Activated CD8-positive, alpha-beta T cell treated with anti-CD3 and anti-CD28 coated beads for 36 hours (primary cell): ENCODE results near the gene SPATA31D3. TPM values are rescaled to one million over a fixed set of nuclear protein-coding genes. Genes with fewer than 3 reads are reported as not detected.
"Not testable (repeated sequence)": the region's sequence is repeated elsewhere in the genome, so short reads cannot be mapped to it uniquely, and the experiment has no call there.

Experiments used
- ATAC-seq: fragments of 200-7000 bp; cut with Tn5 transposase; one replicate; pipeline ENCODE4 v1.10.0; 2021; ENCODE audit warnings: mild to moderate bottlenecking, moderate library complexity
- CTCF ChIA-PET: fragments of 350-600 bp; sonication (Branson Sonifier 250); formaldehyde crosslinking; loops from one replicate; lab custom pipeline; 2021; ENCODE audit warnings: antibody characterized with exemption; lab: Charles Lee
- POLR2A ChIA-PET: fragments of 350-600 bp; sonication (Branson Sonifier 250); formaldehyde crosslinking; loops from one replicate; lab custom pipeline; 2021; ENCODE audit warnings: antibody characterized with exemption; lab: Charles Lee
- DNase-seq: peaks from one replicate; pipeline ENCODE4 v3.0.0-alpha.2; 2020
- H3K27ac Mint-ChIP-seq: one replicate; pipeline ENCODE4 v1.8.0; 2021; ENCODE audit warnings: mild to moderate bottlenecking, mixed read lengths
- H3K27me3 Mint-ChIP-seq: one replicate; pipeline ENCODE4 v1.8.0; 2021; ENCODE audit warnings: mixed read lengths
- H3K36me3 Mint-ChIP-seq: one replicate; pipeline ENCODE4 v1.8.0; 2021; ENCODE audit warnings: low read depth, mixed read lengths
- H3K4me1 Mint-ChIP-seq: one replicate; pipeline ENCODE4 v1.8.0; 2021; ENCODE audit warnings: low read depth, mixed read lengths
- H3K4me3 Mint-ChIP-seq: one replicate; pipeline ENCODE4 v1.8.0; 2021; ENCODE audit warnings: mild to moderate bottlenecking, moderate library complexity, mixed read lengths
- H3K9me3 Mint-ChIP-seq: one replicate; pipeline ENCODE4 v1.8.0; 2021; ENCODE audit warnings: mixed read lengths
- intact Hi-C: fragments of 100-400 bp; cut with micrococcal nuclease; formaldehyde crosslinking; loops from one replicate; pipeline ENCODE4 v1.10.0; 2022
- total RNA-seq, 2 experiments: library from RNA; stranded (reverse); gene quantifications; one replicate each; pipeline ENCODE4 v1.2.3, GENCODE V29; 2021
- TF ChIP-seq, protein P1 (sequence below): fragments of 200-600 bp; IDR thresholded peaks from one replicate; pipeline ENCODE4 v1.8.0; 2022; ENCODE audit warnings: antibody characterized with exemption, mild to moderate bottlenecking

SPATA31D3 gene
- total RNA-seq, 2 experiments from 2014 or later = not detected

DNA sequence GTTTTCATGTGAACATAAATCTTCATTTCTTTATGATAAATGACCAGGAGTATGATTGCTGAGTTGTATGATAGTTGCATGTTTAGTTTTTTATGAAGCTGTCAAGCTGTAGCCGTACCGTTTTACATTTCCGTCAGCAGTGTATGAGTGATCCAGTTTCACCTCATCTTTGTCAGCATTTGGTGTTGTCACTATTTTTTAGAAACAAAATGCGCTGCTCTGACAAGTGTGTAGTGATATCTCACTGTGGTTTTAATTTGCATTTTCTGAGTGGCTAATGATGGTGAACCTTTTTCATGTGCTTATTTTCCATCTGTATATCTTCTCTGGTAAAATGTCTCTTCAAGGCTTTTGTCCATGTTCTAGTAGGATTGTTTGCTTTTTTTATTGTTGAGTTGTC lies 38.6 kb downstream of the SPATA31D3 start:
- Mint-ChIP-seq H3K4me3 (no peak overlapping the region), H3K9me3 (peaks cover 1% of the 10 kb centered on the region), H3K4me1 (no peaks in the 10 kb centered on the region), H3K27ac (no peak overlapping the region), H3K27me3 (no peaks in the 10 kb centered on the region), H3K36me3 (no peaks in the 10 kb centered on the region)
- ATAC-seq = no peak
- no peak for DNase-seq
- intact Hi-C loops = no loop called here
- POLR2A ChIA-PET = no interaction called here
- CTCF ChIA-PET = no interaction called here
- TF ChIP-seq, protein P1, sequence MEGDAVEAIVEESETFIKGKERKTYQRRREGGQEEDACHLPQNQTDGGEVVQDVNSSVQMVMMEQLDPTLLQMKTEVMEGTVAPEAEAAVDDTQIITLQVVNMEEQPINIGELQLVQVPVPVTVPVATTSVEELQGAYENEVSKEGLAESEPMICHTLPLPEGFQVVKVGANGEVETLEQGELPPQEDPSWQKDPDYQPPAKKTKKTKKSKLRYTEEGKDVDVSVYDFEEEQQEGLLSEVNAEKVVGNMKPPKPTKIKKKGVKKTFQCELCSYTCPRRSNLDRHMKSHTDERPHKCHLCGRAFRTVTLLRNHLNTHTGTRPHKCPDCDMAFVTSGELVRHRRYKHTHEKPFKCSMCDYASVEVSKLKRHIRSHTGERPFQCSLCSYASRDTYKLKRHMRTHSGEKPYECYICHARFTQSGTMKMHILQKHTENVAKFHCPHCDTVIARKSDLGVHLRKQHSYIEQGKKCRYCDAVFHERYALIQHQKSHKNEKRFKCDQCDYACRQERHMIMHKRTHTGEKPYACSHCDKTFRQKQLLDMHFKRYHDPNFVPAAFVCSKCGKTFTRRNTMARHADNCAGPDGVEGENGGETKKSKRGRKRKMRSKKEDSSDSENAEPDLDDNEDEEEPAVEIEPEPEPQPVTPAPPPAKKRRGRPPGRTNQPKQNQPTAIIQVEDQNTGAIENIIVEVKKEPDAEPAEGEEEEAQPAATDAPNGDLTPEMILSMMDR = no peak

GRCh38 chr9:81984928-81985327 lies 41.6 kb downstream of the SPATA31D3 start:
- H3K9me3 Mint-ChIP-seq = no peaks in the 10 kb centered on the region
- H3K4me3 Mint-ChIP-seq = no peak overlapping the region
- ATAC-seq = no peak
- no peak overlapping the region for H3K27ac Mint-ChIP-seq
- ChIA-PET POLR2A (no interaction called here), CTCF (no interaction called here)
- intact Hi-C loops = no loop called here
- TF ChIP-seq, protein P1 = no peak
- H3K36me3 Mint-ChIP-seq = no peaks in the 10 kb centered on the region
- H3K4me1 Mint-ChIP-seq = no peaks in the 10 kb centered on the region
- no peak for DNase-seq
- no peaks in the 10 kb centered on the region for H3K27me3 Mint-ChIP-seq

- Mint-ChIP-seq H3K4me1 (no peaks in the 10 kb centered on the region), H3K9me3 (no peaks in the 10 kb centered on the region), H3K27me3 (no peaks in the 10 kb centered on the region), H3K27ac (no peak overlapping the region), H3K4me3 (no peak overlapping the region), H3K36me3 (no peaks in the 10 kb centered on the region)
- ChIA-PET CTCF (no interaction called here), POLR2A (no interaction called here)
- TF ChIP-seq, protein P1 = no peak
- ATAC-seq (no peak), DNase-seq (no peak)
- intact Hi-C loops = no loop called here
Observed at GRCh38 chr9:81986051-81986450, 42.8 kb downstream of the SPATA31D3 start.

DNA sequence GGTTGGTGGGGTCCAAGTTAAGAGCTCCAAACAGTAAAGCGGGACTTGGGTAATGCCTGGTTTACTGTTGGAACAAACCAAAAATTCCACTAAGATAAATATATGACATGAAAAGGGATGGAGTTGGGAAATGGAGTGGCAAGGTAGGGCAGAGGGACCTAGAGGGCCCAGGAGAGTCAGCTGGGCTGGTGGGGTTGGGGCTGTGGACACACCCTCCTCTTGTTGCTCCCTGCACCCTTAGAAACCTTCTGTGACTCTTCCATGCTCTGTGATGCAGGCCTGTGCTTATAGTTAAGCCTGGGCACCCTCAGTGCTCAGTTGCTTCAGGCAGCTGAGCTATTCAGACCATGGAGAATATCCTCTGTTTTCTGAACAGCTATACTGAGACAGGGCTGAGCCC lies 45.2 kb downstream of the SPATA31D3 start, which contains the start of gene SPATA31D1:
SPATA31D1 (plus strand) TSS at position 301 of the 400 bp plus-strand sequence; CDS start at position 348, 47 bp downstream.
- CTCF ChIA-PET, ATAC-seq: not testable (repeated sequence)

GRCh38 chr9:81989700-81990099 lies 46.4 kb downstream of the SPATA31D3 start:
- Mint-ChIP-seq H3K4me1 (no peaks in the 10 kb centered on the region), H3K4me3 (no peak overlapping the region), H3K36me3 (no peaks in the 10 kb centered on the region), H3K9me3 (no peaks in the 10 kb centered on the region), H3K27me3 (no peaks in the 10 kb centered on the region), H3K27ac (no peak overlapping the region)
- no peak for DNase-seq
- POLR2A ChIA-PET = no interaction called here
- TF ChIP-seq, protein P1 = no peak
- CTCF ChIA-PET = no interaction called here
- intact Hi-C loops = no loop called here
- no peak for ATAC-seq

More for the DNA sequence above, 45.2 kb downstream of the SPATA31D3 start, which contains the start of gene SPATA31D1:
- H3K4me1 Mint-ChIP-seq, H3K4me3 Mint-ChIP-seq, intact Hi-C loops, H3K9me3 Mint-ChIP-seq, H3K36me3 Mint-ChIP-seq, H3K27ac Mint-ChIP-seq, DNase-seq, POLR2A ChIA-PET, H3K27me3 Mint-ChIP-seq: not testable (repeated sequence)

GRCh38 chr9:81993656-81994055 lies 50.4 kb downstream of the SPATA31D3 start:
- ChIA-PET POLR2A (no interaction called here), CTCF (no interaction called here)
- intact Hi-C loops = no loop called here
- H3K4me1 Mint-ChIP-seq = no peaks in the 10 kb centered on the region
- DNase-seq (no peak), ATAC-seq (no peak)
- H3K27me3 Mint-ChIP-seq = no peaks in the 10 kb centered on the region
- H3K36me3 Mint-ChIP-seq = no peaks in the 10 kb centered on the region
- no peak overlapping the region for H3K4me3 Mint-ChIP-seq
- H3K27ac Mint-ChIP-seq = no peak overlapping the region
- TF ChIP-seq, protein P1 = no peak
- peaks cover 2% of the 10 kb centered on the region for H3K9me3 Mint-ChIP-seq
